ENCODE measurements around the gene GHRHR.

The GHRHR gene

GRCh38 chr7:30928254-30928872 lies 35.4 kb upstream of the GHRHR start:
- no peak for TF ChIP-seq CTCF (IDR thresholded peaks at IDR 0.05; ENCODE audit: insufficient read depth, low read depth, low read length, missing control alignments)
- DNase-seq (ENCODE audit: low read depth) = no peak
- H3K4me3 ChIP-seq (ENCODE audit: low read length) = no peak overlapping the region

GRCh38 chr7:30929686-30930085 lies 34.1 kb upstream of the GHRHR start:
- H3K4me3 ChIP-seq (ENCODE audit: low read length) = no peak overlapping the region
- no peak for DNase-seq (ENCODE audit: low read depth)
- no peak for TF ChIP-seq CTCF (IDR thresholded peaks at IDR 0.05; ENCODE audit: insufficient read depth, low read depth, low read length, missing control alignments)

- no peak for TF ChIP-seq CTCF (IDR thresholded peaks at IDR 0.05; ENCODE audit: insufficient read depth, low read depth, low read length, missing control alignments)
- no peak for DNase-seq (ENCODE audit: low read depth)
- no peak overlapping the region for H3K4me3 ChIP-seq (ENCODE audit: low read length)
Measured at GRCh38 chr7:30930621-30931020, 33.1 kb upstream of the GHRHR start.

GRCh38 chr7:30931161-30931928 lies 32.4 kb upstream of the GHRHR start:
- no peak overlapping the region for H3K4me3 ChIP-seq (ENCODE audit: low read length)
- no peak for TF ChIP-seq CTCF (IDR thresholded peaks at IDR 0.05; ENCODE audit: insufficient read depth, low read depth, low read length, missing control alignments)
- no peak for DNase-seq (ENCODE audit: low read depth)

GRCh38 chr7:30931929-30932540 lies 31.7 kb upstream of the GHRHR start:
- no peak for TF ChIP-seq CTCF (IDR thresholded peaks at IDR 0.05; ENCODE audit: insufficient read depth, low read depth, low read length, missing control alignments)
- no peak overlapping the region for H3K4me3 ChIP-seq (ENCODE audit: low read length)
- DNase-seq (ENCODE audit: low read depth) = no peak

GRCh38 chr7:30932562-30932961 lies 31.2 kb upstream of the GHRHR start:
- no peak for TF ChIP-seq CTCF (IDR thresholded peaks at IDR 0.05; ENCODE audit: insufficient read depth, low read depth, low read length, missing control alignments)
- DNase-seq (ENCODE audit: low read depth) = no peak
- H3K4me3 ChIP-seq (ENCODE audit: low read length) = no peak overlapping the region

Measured in epithelial cell of esophagus (primary cell).